Type B pancreatic cell (in vitro differentiated cells): ENCODE measurements around the gene FAM170A. TPM values are rescaled to one million over a fixed set of nuclear protein-coding genes. Genes with fewer than 3 reads are reported as not detected.

Experiments
- DNase-seq: peaks from one replicate; pipeline ENCODE4 v3.0.0; 2021; ENCODE audit warnings: mixed read lengths; ENCODE audit not compliant: unreplicated experiment; ENCODE audit errors: extremely low spot score
- H3K27ac Mint-ChIP-seq: 2 replicates; pipeline ENCODE4 v1.8.0; 2021; ENCODE audit warnings: mild to moderate bottlenecking, mixed read lengths
- H3K27me3 Mint-ChIP-seq: 2 replicates; pipeline ENCODE4 v1.8.0; 2021; ENCODE audit warnings: mixed read lengths
- H3K36me3 Mint-ChIP-seq: 2 replicates; pipeline ENCODE4 v1.8.0; 2021; ENCODE audit warnings: mixed read lengths
- H3K4me1 Mint-ChIP-seq: one replicate; pipeline ENCODE4 v1.8.0; 2021; ENCODE audit warnings: mixed read lengths; ENCODE audit not compliant: unreplicated experiment
- H3K4me3 Mint-ChIP-seq: 2 replicates; pipeline ENCODE4 v1.8.0; 2021; ENCODE audit warnings: mild to moderate bottlenecking, mixed read lengths
- H3K9me3 Mint-ChIP-seq: 2 replicates; pipeline ENCODE4 v1.8.0; 2021; ENCODE audit warnings: mixed read lengths
- total RNA-seq: library from RNA; stranded (reverse); gene quantifications from 2 replicates; pipeline ENCODE4 v1.2.1, GENCODE V29; 2021; ENCODE audit warnings: low replicate concordance
- TF ChIP-seq, protein P1 (sequence below): fragments of 200-600 bp; sonication (generic); conservative IDR thresholded peaks from 2 replicates; pipeline ENCODE4 v1.5.0; 2021; ENCODE audit warnings: antibody characterized with exemption, mild to moderate bottlenecking

FAM170A gene
- total RNA-seq, 1 donor from 2014 or later = not detected

DNA sequence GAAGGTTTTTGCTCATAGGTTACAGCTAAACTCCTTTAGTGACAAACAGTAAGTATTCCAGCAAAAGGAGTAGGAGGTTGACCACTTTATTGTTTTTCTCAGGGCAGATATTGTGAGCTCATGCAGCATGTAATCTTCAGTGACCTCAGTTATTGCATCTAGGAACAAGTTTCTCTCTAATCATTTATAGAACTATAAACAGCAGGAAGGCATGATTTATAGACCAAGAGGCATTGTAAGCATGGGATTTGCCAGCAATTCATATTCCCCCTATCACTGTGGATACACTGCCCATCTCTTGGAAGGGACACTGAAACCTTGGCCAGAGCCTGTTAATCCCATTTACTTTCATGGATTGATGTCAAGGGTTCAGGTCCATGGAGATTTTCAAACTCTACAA is 15.4 kb upstream of the FAM170A start:
- Mint-ChIP-seq H3K4me3 (no peak overlapping the region), H3K9me3 (no peaks in the 10 kb centered on the region), H3K36me3 (no peaks in the 10 kb centered on the region), H3K4me1 (no peaks in the 10 kb centered on the region), H3K27ac (no peak overlapping the region), H3K27me3 (no peaks in the 10 kb centered on the region)
- DNase-seq = no peak
- TF ChIP-seq, protein P1, sequence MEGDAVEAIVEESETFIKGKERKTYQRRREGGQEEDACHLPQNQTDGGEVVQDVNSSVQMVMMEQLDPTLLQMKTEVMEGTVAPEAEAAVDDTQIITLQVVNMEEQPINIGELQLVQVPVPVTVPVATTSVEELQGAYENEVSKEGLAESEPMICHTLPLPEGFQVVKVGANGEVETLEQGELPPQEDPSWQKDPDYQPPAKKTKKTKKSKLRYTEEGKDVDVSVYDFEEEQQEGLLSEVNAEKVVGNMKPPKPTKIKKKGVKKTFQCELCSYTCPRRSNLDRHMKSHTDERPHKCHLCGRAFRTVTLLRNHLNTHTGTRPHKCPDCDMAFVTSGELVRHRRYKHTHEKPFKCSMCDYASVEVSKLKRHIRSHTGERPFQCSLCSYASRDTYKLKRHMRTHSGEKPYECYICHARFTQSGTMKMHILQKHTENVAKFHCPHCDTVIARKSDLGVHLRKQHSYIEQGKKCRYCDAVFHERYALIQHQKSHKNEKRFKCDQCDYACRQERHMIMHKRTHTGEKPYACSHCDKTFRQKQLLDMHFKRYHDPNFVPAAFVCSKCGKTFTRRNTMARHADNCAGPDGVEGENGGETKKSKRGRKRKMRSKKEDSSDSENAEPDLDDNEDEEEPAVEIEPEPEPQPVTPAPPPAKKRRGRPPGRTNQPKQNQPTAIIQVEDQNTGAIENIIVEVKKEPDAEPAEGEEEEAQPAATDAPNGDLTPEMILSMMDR = no peak

DNA sequence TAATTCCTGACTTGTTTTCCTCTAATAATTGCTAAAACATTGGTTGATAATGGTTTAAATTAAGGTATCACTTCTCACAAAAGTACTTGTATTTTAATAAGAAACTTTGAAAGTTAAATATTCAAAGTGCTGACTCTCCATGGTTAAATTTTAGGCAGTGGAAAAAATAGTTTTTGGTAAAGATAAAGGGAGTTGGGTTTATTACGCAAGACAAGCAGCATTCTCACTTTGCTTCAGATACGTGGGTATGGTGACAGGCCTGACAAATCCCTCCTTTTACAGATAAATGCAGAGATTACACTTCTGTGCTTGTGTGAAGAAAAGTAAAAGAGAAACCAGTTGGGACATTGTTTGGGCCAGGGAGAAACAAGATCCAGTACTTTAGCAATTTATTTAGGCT is 14.5 kb upstream of the FAM170A start:
- H3K9me3 Mint-ChIP-seq = no peaks in the 10 kb centered on the region
- no peaks in the 10 kb centered on the region for H3K36me3 Mint-ChIP-seq
- TF ChIP-seq, protein P1 = no peak

DNA sequence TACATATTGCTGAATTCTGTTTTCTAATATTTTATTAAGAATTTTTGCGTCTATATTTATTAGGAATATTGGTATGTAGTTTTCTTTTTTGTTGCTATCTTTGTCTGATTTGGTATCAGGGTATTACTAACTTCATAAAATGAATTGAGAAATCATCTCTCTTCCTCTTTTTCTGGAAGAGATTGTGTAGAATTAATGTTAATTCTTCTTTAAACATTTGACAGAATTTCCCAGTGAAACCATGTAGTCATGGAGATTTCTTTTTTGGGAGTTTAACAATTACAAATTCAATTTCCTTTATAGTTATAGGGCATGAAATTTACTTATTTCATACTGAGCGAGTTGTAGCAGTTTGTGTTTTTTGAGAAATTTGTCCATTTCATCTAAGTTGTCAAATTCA is 3.3 kb upstream of the FAM170A start:
- no peaks in the 10 kb centered on the region for H3K4me1 Mint-ChIP-seq

More for the DNA sequence above, 14.5 kb upstream of the FAM170A start:
- H3K27me3 Mint-ChIP-seq = no peaks in the 10 kb centered on the region
- no peak overlapping the region for H3K4me3 Mint-ChIP-seq
- H3K4me1 Mint-ChIP-seq = no peaks in the 10 kb centered on the region
- no peak for DNase-seq
- H3K27ac Mint-ChIP-seq = no peak overlapping the region

GRCh38 chr5:119630752-119631440 is 1.5 kb downstream of the FAM170A start:
- Mint-ChIP-seq H3K27ac (no peak overlapping the region), H3K36me3 (no peaks in the 10 kb centered on the region), H3K27me3 (no peaks in the 10 kb centered on the region), H3K4me3 (no peak overlapping the region), H3K9me3 (no peaks in the 10 kb centered on the region), H3K4me1 (no peaks in the 10 kb centered on the region)
- DNase-seq = no peak
- TF ChIP-seq, protein P1 = no peak

More for the DNA sequence above, 3.3 kb upstream of the FAM170A start:
- Mint-ChIP-seq H3K27ac (no peak overlapping the region), H3K9me3 (no peaks in the 10 kb centered on the region), H3K4me3 (no peak overlapping the region), H3K36me3 (no peaks in the 10 kb centered on the region), H3K27me3 (no peaks in the 10 kb centered on the region)
- TF ChIP-seq, protein P1 = no peak
- DNase-seq = no peak

GRCh38 chr5:119631660-119632059 is 2.3 kb downstream of the FAM170A start:
- no peaks in the 10 kb centered on the region for H3K27me3 Mint-ChIP-seq
- no peak for DNase-seq
- no peaks in the 10 kb centered on the region for H3K9me3 Mint-ChIP-seq
- no peak overlapping the region for H3K27ac Mint-ChIP-seq
- TF ChIP-seq, protein P1 = no peak
- H3K4me1 Mint-ChIP-seq = no peaks in the 10 kb centered on the region
- no peaks in the 10 kb centered on the region for H3K36me3 Mint-ChIP-seq
- H3K4me3 Mint-ChIP-seq = no peak overlapping the region

DNA sequence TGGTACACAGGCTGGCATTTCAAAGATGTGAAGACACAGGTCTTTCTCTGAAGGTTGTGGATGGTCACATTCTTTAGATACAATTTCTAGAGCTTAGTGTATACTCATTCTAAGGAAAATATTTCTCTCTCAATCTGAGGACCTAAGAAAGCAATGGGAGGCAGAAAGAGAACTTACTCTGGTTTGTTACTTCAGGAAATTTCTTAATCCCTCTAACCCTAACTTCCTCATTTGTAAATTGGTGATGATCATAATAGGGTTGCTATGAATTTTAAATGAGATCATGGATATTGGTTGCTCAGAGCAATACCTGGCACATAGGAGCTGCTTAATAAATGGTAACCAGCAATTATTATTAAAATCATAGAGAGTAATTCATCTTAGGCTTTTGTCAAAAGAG is 22.1 kb downstream of the FAM170A start:
- TF ChIP-seq, protein P1 = no peak
- Mint-ChIP-seq H3K27ac (no peak overlapping the region), H3K27me3 (no peaks in the 10 kb centered on the region), H3K4me3 (no peak overlapping the region), H3K9me3 (no peaks in the 10 kb centered on the region), H3K36me3 (no peaks in the 10 kb centered on the region), H3K4me1 (no peaks in the 10 kb centered on the region)
- DNase-seq = no peak
